Measurements from ENCODE around the gene S100A10.

DNA sequence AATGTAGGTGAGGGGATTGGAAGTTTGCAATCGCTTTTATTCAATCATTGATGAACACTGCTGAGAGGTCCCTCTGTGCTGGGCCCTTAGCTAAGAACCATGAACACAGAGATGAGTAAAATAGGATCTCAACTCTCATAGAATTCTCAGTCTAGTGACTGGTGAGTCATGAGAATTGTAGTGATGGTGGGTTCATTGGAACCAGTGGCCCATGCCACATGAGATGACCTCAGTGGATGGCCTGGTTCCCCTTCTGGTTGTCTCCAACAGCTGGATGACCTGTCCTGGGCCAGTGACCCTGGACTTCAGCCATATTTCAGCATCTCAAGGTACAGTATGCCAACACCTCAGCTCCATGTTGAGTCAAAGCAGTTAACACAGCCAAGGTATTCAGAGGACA is 21.3 kb upstream of the S100A10 start:
- TF ChIP-seq, protein P1, sequence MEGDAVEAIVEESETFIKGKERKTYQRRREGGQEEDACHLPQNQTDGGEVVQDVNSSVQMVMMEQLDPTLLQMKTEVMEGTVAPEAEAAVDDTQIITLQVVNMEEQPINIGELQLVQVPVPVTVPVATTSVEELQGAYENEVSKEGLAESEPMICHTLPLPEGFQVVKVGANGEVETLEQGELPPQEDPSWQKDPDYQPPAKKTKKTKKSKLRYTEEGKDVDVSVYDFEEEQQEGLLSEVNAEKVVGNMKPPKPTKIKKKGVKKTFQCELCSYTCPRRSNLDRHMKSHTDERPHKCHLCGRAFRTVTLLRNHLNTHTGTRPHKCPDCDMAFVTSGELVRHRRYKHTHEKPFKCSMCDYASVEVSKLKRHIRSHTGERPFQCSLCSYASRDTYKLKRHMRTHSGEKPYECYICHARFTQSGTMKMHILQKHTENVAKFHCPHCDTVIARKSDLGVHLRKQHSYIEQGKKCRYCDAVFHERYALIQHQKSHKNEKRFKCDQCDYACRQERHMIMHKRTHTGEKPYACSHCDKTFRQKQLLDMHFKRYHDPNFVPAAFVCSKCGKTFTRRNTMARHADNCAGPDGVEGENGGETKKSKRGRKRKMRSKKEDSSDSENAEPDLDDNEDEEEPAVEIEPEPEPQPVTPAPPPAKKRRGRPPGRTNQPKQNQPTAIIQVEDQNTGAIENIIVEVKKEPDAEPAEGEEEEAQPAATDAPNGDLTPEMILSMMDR (IDR thresholded peaks at IDR 0.05), result no peak
- no peak for TF ChIP-seq POLR2A (IDR thresholded peaks at IDR 0.05)

Data from heart left ventricle (tissue), 13 donors.